SK-N-SH (cell line): ENCODE data around the gene GLG1.

Source experiments
- FOXM1 ChIP-seq: IDR thresholded peaks from 2 replicates; pipeline ENCODE4 v1.4.0; 2012; ENCODE audit warnings: low read depth, mild to moderate bottlenecking
- MXI1 ChIP-seq: IDR thresholded peaks from 2 replicates; pipeline ENCODE4 v1.6.1; 2012; ENCODE audit warnings: mild to moderate bottlenecking, low read depth, low read length, improper control_type of control experiment
- RAD21 ChIP-seq: IDR thresholded peaks from 2 replicates; pipeline ENCODE4 v1.6.1; 2012; ENCODE audit warnings: mild to moderate bottlenecking, low read length
- RCOR1 ChIP-seq: fragments of 150-350 bp; IDR thresholded peaks from 2 replicates; pipeline ENCODE4 v1.6.1; 2017; ENCODE audit warnings: antibody characterized with exemption, low read length
- RFX5 ChIP-seq: IDR thresholded peaks from 2 replicates; pipeline ENCODE4 v1.6.1; 2012; ENCODE audit warnings: mild to moderate bottlenecking, improper control_type of control experiment, low read length
- SIN3A ChIP-seq: IDR thresholded peaks from 2 replicates; pipeline ENCODE4 v1.6.1; 2012; ENCODE audit warnings: low read depth, mild to moderate bottlenecking, low read length, moderate library complexity, borderline replicate concordance
- SMC3 ChIP-seq: IDR thresholded peaks from 2 replicates; pipeline ENCODE4 v1.6.1; 2012; ENCODE audit warnings: low read depth, low read length, improper control_type of control experiment
- TF ChIP-seq, protein P1 (sequence below): IDR thresholded peaks from 2 replicates; pipeline ENCODE4 v1.6.1; 2012; ENCODE audit warnings: mild to moderate bottlenecking, low read depth, low read length, moderate library complexity
- TF ChIP-seq, protein P2 (sequence below): IDR thresholded peaks from 2 replicates; pipeline ENCODE4 v1.4.0; 2012; ENCODE audit warnings: low read depth
- TF ChIP-seq, protein P3 (sequence below): fragments of 200-600 bp; sonication (generic); IDR thresholded peaks from 2 replicates; pipeline ENCODE4 v1.6.1; 2017; ENCODE audit warnings: antibody characterized with exemption, mild to moderate bottlenecking, moderate library complexity

DNA sequence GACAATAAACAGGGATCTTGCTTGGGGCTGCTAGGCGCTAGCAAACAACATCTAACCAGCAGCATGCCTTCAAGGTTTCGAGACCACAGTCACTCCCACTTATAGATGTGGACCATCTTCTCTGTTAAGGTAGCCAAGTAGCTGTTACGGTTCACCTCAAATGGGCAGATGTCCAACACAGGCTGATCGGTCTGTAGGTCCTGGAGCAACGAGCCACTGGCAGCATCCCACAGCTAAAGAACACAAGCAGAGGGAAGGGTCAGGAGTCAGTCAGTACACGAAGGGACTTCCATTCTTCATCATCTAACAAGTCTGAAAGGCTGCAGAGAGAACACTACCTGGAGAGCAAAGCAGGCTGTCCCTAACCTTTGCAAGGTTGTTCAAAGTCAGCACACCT lies 16.9 kb upstream of the GLG1 start:
- no peak for TF ChIP-seq RFX5
- no peak for TF ChIP-seq MXI1
- TF ChIP-seq FOXM1 = no peak
- TF ChIP-seq, protein P1, sequence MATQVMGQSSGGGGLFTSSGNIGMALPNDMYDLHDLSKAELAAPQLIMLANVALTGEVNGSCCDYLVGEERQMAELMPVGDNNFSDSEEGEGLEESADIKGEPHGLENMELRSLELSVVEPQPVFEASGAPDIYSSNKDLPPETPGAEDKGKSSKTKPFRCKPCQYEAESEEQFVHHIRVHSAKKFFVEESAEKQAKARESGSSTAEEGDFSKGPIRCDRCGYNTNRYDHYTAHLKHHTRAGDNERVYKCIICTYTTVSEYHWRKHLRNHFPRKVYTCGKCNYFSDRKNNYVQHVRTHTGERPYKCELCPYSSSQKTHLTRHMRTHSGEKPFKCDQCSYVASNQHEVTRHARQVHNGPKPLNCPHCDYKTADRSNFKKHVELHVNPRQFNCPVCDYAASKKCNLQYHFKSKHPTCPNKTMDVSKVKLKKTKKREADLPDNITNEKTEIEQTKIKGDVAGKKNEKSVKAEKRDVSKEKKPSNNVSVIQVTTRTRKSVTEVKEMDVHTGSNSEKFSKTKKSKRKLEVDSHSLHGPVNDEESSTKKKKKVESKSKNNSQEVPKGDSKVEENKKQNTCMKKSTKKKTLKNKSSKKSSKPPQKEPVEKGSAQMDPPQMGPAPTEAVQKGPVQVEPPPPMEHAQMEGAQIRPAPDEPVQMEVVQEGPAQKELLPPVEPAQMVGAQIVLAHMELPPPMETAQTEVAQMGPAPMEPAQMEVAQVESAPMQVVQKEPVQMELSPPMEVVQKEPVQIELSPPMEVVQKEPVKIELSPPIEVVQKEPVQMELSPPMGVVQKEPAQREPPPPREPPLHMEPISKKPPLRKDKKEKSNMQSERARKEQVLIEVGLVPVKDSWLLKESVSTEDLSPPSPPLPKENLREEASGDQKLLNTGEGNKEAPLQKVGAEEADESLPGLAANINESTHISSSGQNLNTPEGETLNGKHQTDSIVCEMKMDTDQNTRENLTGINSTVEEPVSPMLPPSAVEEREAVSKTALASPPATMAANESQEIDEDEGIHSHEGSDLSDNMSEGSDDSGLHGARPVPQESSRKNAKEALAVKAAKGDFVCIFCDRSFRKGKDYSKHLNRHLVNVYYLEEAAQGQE = no peak
- TF ChIP-seq, protein P2, sequence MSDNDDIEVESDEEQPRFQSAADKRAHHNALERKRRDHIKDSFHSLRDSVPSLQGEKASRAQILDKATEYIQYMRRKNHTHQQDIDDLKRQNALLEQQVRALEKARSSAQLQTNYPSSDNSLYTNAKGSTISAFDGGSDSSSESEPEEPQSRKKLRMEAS = no peak
- TF ChIP-seq, protein P3, sequence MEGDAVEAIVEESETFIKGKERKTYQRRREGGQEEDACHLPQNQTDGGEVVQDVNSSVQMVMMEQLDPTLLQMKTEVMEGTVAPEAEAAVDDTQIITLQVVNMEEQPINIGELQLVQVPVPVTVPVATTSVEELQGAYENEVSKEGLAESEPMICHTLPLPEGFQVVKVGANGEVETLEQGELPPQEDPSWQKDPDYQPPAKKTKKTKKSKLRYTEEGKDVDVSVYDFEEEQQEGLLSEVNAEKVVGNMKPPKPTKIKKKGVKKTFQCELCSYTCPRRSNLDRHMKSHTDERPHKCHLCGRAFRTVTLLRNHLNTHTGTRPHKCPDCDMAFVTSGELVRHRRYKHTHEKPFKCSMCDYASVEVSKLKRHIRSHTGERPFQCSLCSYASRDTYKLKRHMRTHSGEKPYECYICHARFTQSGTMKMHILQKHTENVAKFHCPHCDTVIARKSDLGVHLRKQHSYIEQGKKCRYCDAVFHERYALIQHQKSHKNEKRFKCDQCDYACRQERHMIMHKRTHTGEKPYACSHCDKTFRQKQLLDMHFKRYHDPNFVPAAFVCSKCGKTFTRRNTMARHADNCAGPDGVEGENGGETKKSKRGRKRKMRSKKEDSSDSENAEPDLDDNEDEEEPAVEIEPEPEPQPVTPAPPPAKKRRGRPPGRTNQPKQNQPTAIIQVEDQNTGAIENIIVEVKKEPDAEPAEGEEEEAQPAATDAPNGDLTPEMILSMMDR = no peak
- no peak for TF ChIP-seq SIN3A
- TF ChIP-seq RCOR1 = no peak
- TF ChIP-seq RAD21 = no peak
- no peak for TF ChIP-seq SMC3
